DLD1 (cell line): ENCODE results near the gene SLC22A23.

ENCODE experiments used
- in situ Hi-C: cut with HindIII; loops from 2 replicates; pipeline ENCODE4 v1.10.0; 2017; ENCODE audit warnings: low sequenced_read_pairs

SLC22A23 gene

GRCh38 chr6:3322366-3322890, 134.4 kb downstream of the SLC22A23 start:
- in situ Hi-C loops: no loop called here

DNA sequence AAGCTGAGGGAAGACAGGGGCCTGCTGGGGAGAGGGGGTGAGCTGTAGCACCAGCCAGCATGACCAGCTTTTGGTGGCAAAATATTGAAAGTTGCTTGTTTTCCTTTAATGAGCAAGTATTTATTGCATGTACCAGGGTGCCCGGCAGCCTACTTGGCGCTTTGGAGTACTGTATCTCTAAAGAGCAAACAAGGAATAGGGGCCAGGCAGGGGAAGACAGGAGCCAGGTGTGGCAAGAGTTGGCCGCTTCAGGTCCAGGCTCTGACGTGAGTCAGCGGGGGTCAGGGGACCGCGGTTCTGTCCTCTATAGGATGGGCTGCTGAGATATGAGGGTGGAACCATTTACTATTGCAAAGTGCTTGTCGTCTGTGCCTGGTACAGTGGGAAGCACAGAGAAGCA, 135.0 kb downstream of the SLC22A23 start:
- in situ Hi-C loops: no loop called here

DNA sequence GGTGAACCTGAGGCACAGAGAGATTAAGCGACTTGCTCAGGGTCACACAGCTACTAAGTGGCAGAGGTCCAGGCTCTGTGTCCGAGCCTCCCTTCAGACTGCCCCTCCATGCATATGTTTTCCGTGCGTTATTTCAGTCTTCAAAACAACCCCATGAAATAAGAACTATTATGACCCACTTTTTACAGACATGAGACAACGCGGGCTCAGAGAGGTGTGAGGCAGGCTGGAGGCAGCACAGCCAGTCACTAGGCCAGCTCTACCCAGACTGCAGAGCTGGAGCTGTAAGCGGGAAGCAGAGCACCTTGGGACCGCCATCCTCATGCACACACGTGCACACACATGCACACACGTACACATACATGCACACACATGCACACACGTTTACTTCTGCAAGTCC, 135.8 kb downstream of the SLC22A23 start:
- in situ Hi-C loops: no loop called here

DNA sequence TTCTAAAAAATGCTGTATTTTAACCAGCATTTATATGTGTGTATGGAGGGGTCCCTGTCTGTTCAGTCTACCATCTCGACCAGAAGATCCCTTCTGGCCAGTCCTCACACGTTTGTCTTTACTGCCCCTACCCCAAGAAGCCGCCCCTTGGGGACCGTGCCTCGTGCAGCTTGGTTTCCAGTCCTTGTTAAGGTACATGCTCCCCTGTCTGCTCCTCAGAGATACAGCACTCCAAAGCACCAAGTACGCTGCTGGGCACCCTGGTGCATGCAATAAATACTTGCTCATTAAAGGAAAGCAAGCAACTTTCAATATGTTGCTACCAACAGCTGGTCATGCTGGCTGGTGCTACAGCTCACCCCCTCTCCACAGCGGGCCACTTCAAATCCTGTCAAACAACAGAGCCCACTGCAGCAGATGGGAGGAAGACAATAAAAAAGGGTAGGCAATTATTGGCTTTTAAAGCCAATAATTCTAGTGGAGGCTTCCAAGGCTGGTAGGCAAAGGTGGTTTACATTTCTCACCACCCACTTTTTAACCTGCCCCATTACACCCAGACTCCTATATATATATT, 136.5 kb downstream of the SLC22A23 start:
- in situ Hi-C loops: no loop called here

- in situ Hi-C loops: no loop called here
Observed at GRCh38 chr6:3319610-3320200, 137.1 kb downstream of the SLC22A23 start.

DNA sequence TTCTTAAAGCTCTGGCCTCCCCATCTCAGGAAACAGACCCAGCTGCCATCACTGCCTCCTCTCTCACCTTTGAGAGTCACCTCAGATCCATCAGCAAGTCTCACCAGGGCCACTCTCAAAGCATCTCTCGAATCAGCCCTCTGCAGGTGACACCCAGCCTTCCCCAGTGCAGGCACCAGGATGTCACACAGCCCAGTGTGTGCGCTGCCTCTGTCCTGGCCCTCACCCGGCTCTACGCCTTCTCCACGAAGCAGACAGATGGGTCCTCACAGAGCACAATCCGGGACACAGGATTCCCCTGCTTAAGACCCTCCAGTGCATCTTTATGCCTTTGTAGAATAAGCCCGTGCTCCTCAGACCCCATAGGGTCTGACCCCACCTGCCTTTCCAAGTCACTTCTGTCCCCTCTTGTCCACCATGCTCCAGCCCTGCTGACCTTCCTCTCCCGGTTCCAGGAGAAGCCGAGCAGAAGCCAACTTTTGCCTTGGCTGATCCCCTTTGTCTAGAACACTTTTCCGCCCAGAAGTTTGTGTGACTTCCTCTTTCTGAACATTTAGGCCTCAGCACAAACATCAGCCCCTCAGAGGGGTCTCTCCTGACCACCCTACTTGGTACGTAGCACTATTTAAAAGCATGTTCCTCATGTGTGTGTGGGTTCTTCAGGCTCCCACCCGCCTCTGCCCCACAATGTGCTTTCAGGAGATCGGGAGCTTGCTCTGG, 137.9 kb downstream of the SLC22A23 start:
- in situ Hi-C loops: no loop called here

- in situ Hi-C loops: no loop called here
Observed at GRCh38 chr6:3318226-3318625, 138.6 kb downstream of the SLC22A23 start.

DNA sequence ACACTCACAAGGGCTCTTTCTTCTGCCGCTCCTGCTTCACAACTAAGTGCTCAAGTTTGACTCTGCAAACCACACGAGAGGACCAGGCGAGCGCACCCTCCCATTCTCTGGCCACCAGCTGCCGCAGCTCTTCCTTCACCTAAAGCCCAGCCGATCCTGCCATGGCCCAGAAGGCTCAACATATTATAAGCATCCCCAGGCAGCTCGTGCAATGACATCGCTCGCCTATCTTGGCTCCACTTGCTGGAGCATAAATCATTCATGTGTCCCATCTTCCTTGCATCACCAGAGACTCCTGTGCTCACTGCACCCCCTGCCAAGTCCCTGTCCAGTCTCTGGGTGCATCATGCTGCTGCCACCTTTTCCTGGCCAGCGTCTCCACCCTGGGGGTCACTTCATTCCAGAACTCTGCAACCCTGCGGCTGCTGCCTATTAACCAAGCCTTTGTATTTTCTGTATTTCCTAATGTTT, 139.1 kb downstream of the SLC22A23 start:
- in situ Hi-C loops: no loop called here

DNA sequence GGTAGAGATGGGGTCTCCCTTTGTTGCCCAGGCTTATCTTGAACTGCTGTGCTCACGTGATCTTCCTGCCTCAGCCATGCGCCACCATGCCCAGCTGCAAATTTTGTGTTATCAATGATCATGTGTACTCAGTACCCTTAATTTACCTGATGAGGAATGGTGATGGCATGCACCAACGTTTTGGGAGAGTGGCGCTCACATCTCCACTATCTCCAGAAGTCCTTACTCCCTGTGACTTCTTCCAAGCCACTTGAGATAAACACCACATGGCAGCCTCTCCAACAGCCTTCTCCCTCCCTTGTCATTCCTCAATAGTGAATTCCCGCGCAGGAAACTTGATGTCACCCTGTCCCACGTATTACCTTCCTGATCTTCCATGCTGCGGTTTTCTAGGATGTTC, 140.0 kb downstream of the SLC22A23 start:
- in situ Hi-C loops: no loop called here

DNA sequence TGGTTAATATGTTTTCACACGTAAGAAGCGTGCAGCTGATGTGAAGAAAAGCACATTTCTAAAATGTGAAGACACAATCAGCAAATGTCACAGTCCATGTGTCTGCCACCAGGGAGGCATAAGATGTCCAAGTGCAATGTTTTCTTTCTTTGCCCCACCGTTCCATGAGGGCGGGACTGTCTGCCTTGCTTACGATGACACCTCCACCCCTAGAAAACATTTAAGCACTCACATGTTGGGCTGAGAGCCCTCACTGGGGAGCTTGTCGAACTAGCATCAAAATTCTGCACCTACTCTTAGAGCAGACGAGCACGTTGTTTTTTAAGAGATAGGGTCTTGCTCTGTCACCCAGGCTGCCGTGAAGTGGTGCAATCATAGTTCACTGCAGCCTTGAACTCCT, 140.5 kb downstream of the SLC22A23 start:
- in situ Hi-C loops: no loop called here

- in situ Hi-C loops: no loop called here
Observed at GRCh38 chr6:3315841-3316240, 141.0 kb downstream of the SLC22A23 start.

GRCh38 chr6:3314621-3315467, 142.0 kb downstream of the SLC22A23 start:
- in situ Hi-C loops: no loop called here

GRCh38 chr6:3314176-3314575, 142.7 kb downstream of the SLC22A23 start:
- in situ Hi-C loops: no loop called here

- in situ Hi-C loops: no loop called here
Observed at GRCh38 chr6:3312604-3313231, 144.1 kb downstream of the SLC22A23 start.

DNA sequence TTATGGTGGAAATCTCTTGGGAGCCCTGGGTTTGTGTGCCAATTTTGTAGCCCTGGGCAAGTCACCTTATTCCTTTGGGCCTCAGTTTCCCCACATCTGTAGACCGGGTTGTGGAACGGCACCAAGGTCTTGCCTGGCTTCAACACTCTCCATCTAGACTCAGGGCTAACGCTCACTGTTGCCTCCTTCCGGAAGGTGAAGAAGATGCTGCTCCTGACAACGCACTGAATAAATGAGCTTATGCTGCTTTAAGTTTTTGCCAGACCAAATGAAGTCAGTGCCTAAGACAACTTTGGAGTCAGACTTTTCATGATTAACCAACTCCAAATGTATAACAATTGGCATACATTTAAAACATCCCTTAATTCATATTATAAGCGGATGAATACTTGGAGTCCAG, 145.0 kb downstream of the SLC22A23 start:
- in situ Hi-C loops: no loop called here

GRCh38 chr6:3310703-3311102, 146.1 kb downstream of the SLC22A23 start:
- in situ Hi-C loops: no loop called here

- in situ Hi-C loops: no loop called here
Observed at GRCh38 chr6:3310051-3310448, 146.8 kb downstream of the SLC22A23 start.

DNA sequence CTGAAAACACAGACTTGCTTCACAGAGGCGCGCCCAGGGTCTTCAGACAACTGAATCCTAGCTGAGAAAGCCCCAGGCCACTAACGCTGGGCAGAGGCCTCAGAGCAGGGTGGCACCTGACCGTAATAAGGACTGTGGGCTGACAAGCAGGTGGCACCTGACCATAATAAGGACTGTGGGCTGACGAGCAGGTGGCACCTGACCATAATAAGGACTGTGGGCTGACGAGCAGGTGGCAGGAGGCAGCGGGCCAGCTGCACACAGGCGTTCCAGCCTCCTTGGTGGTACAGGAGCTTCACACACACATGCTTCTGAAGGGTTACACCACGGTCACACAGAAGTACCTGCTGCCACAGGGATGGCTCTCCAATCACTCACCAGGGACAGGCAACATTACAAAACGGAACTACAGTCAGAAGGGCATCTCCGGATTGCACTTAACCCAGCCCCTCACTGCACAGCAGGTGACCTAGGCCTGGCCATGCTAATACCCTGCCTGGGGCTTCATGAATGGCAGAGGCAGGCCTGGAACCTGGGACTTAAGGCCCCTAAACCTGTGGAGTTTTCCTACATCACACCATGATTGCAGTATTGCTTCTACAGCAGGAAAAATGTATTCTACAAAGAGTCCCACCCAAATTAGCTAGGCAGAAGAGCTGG, 147.3 kb downstream of the SLC22A23 start:
- in situ Hi-C loops: no loop called here

- in situ Hi-C loops: no loop called here
Observed at GRCh38 chr6:3308106-3308505, 148.7 kb downstream of the SLC22A23 start.

DNA sequence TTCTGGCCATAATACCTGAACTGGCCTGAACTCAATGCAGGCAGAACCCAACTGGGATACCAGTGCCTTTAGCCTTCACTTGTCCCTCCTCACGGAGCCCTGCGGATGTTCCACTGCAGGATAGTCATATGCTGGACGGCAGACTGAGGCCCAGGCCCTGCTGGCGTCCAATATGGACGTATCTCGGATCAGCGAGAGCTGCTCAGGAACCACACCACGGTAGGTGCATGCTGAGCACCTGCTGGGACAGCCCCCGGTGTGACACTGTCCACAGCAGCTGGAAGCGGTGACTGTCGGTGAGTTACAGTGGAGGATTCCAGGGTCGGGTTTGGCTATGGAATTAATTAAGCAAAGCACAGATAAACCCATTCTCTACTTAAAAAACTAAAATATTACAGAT, 149.4 kb downstream of the SLC22A23 start:
- in situ Hi-C loops: no loop called here
